Measurements from ENCODE around the gene SPINK5. TPM values are rescaled to one million over a fixed set of nuclear protein-coding genes. Genes with fewer than 3 reads are reported as not detected.

Gene SPINK5
- polyA plus RNA-seq, 1 donor (not counting 4 experiments of a cell fraction or from before 2014, with no cell fraction given) = 22.6 TPM

GRCh38 chr5:148147415-148147814 lies 83.6 kb downstream of the SPINK5 start:
- Histone ChIP-seq H4K20me1 (ENCODE audit: control insufficient read depth, extremely low read depth, insufficient read depth, low read length) (no peaks in the 10 kb centered on the region), H3K27me3 (ENCODE audit: control insufficient read depth, extremely low read depth, insufficient read depth, low read length) (no peaks in the 10 kb centered on the region), H3K36me3 (ENCODE audit: control insufficient read depth in 2 of 2, extremely low read depth in 1 of 2, insufficient read depth in 2 of 2, low read length in 2 of 2) (no peaks in the 10 kb centered on the region), H3K9me3 (ENCODE audit: control insufficient read depth, low read depth, low read length) (no peaks in the 10 kb centered on the region), H3K4me3 (ENCODE audit: control insufficient read depth in 2 of 3, extremely low read depth in 1 of 3, insufficient read depth in 2 of 3, low read depth in 1 of 3, low read length in 3 of 3) (no peak overlapping the region), H3K79me2 (ENCODE audit: control insufficient read depth, insufficient read depth, low read length) (no peaks in the 10 kb centered on the region), H2AFZ (ENCODE audit: control insufficient read depth, low read length) (no peak overlapping the region), H3K9me1 (ENCODE audit: control insufficient read depth, extremely low read depth, insufficient read depth, low read length) (no peaks in the 10 kb centered on the region), H3K9ac (ENCODE audit: control insufficient read depth, extremely low read depth, insufficient read depth, low read length) (no peak overlapping the region), H3K4me1 (ENCODE audit: control insufficient read depth, extremely low read depth, insufficient read depth, low read length) (peaks cover 10% of the 10 kb centered on the region), H3K4me2 (ENCODE audit: control insufficient read depth, extremely low read depth, insufficient read depth, low read depth, low read length) (no peak overlapping the region), H3K27ac (ENCODE audit: control insufficient read depth, insufficient read depth, low read length) (no peak overlapping the region)
- DNase-seq (ENCODE audit: low read depth, low spot score) (no peak), FAIRE-seq (no peak)
- TF ChIP-seq CTCF (optimal IDR thresholded peaks at IDR 0.05 in 1 of 3, IDR thresholded peaks at IDR 0.05 in 1 of 3, conservative IDR thresholded peaks at IDR 0.05 in 1 of 3; ENCODE audit: extremely low read depth in 1 of 3, insufficient read depth in 2 of 3, low read length in 3 of 3) (no peak), EZH2 (IDR thresholded peaks at IDR 0.05; ENCODE audit: low read length) (no peak)
- dilution Hi-C loops (cut with MboI; ENCODE audit: extremely low pct_ligation_motif_present, low sequenced_read_pairs) = no loop called here

GRCh38 chr5:148151872-148152271 lies 88.1 kb downstream of the SPINK5 start:
- dilution Hi-C loops (cut with MboI; ENCODE audit: extremely low pct_ligation_motif_present, low sequenced_read_pairs) = no loop called here
- Histone ChIP-seq H3K27me3 (ENCODE audit: control insufficient read depth, extremely low read depth, insufficient read depth, low read length) (no peaks in the 10 kb centered on the region), H3K4me2 (ENCODE audit: control insufficient read depth, extremely low read depth, insufficient read depth, low read depth, low read length) (no peak overlapping the region), H2AFZ (ENCODE audit: control insufficient read depth, low read length) (no peak overlapping the region), H3K36me3 (ENCODE audit: control insufficient read depth in 2 of 2, extremely low read depth in 1 of 2, insufficient read depth in 2 of 2, low read length in 2 of 2) (no peaks in the 10 kb centered on the region), H3K79me2 (ENCODE audit: control insufficient read depth, insufficient read depth, low read length) (no peaks in the 10 kb centered on the region), H3K9me1 (ENCODE audit: control insufficient read depth, extremely low read depth, insufficient read depth, low read length) (no peaks in the 10 kb centered on the region), H3K9ac (ENCODE audit: control insufficient read depth, extremely low read depth, insufficient read depth, low read length) (no peak overlapping the region), H3K4me1 (ENCODE audit: control insufficient read depth, extremely low read depth, insufficient read depth, low read length) (no peaks in the 10 kb centered on the region), H3K4me3 (ENCODE audit: control insufficient read depth in 2 of 3, extremely low read depth in 1 of 3, insufficient read depth in 2 of 3, low read depth in 1 of 3, low read length in 3 of 3) (no peak overlapping the region), H3K9me3 (ENCODE audit: control insufficient read depth, low read depth, low read length) (no peaks in the 10 kb centered on the region), H3K27ac (ENCODE audit: control insufficient read depth, insufficient read depth, low read length) (no peak overlapping the region), H4K20me1 (ENCODE audit: control insufficient read depth, extremely low read depth, insufficient read depth, low read length) (no peaks in the 10 kb centered on the region)
- FAIRE-seq (no peak), DNase-seq (ENCODE audit: low read depth, low spot score) (no peak)
- TF ChIP-seq CTCF (optimal IDR thresholded peaks at IDR 0.05 in 1 of 3, IDR thresholded peaks at IDR 0.05 in 1 of 3, conservative IDR thresholded peaks at IDR 0.05 in 1 of 3; ENCODE audit: extremely low read depth in 1 of 3, insufficient read depth in 2 of 3, low read length in 3 of 3) (no peak), EZH2 (IDR thresholded peaks at IDR 0.05; ENCODE audit: low read length) (no peak)

Measured in keratinocyte (primary cell).